GM23338 (cell line): Measurements from ENCODE around the gene VMO1. TPM values are rescaled to one million over a fixed set of nuclear protein-coding genes. Genes with fewer than 3 reads are reported as not detected.

ENCODE experiments used
- ATAC-seq: fragments of 200-7000 bp; cut with Tn5 transposase; 3 replicates; pipeline ENCODE4 v1.9.1; 2020
- DNase-seq: peaks from one replicate; pipeline ENCODE4 v3.0.0-alpha.2; 2015; ENCODE audit warnings: low spot score
- H2AFZ ChIP-seq: fragments of 200-600 bp; sonication (generic); 2 replicates; pipeline ENCODE4 v1.8.0; 2016; ENCODE audit warnings: antibody characterized with exemption, mild to moderate bottlenecking, moderate library complexity
- H3F3A ChIP-seq: fragments of 200-600 bp; sonication (generic); replicated peaks from 2 replicates; pipeline ENCODE4 v1.8.0; 2017; ENCODE audit warnings: antibody characterized with exemption, mixed run types, low read depth
- H3K27ac ChIP-seq: fragments of 200-600 bp; sonication (generic); 2 replicates; pipeline ENCODE4 v1.6.1; 2016; ENCODE audit warnings: low read depth
- H3K27me3 ChIP-seq: fragments of 200-600 bp; sonication (generic); 2 replicates; pipeline ENCODE4 v1.8.0; 2016; ENCODE audit warnings: mild to moderate bottlenecking, mixed run types, moderate library complexity; ENCODE audit not compliant: insufficient read depth
- H3K36me3 ChIP-seq: fragments of 200-600 bp; sonication (generic); 2 replicates; pipeline ENCODE4 v1.8.0; 2016; ENCODE audit warnings: mild to moderate bottlenecking; ENCODE audit not compliant: insufficient read depth
- H3K4me1 ChIP-seq: fragments of 200-600 bp; sonication (generic); 2 replicates; pipeline ENCODE4 v1.8.0; 2016; ENCODE audit warnings: mild to moderate bottlenecking, moderate library complexity; ENCODE audit not compliant: insufficient read depth
- H3K4me2 ChIP-seq: fragments of 200-600 bp; sonication (generic); 2 replicates; pipeline ENCODE4 v1.7.1; 2017; ENCODE audit warnings: mixed run types
- H3K4me3 ChIP-seq: fragments of 200-600 bp; sonication (generic); 2 replicates; pipeline ENCODE4 v1.6.1; 2016; ENCODE audit warnings: mixed run types
- H3K79me2 ChIP-seq: fragments of 200-600 bp; sonication (generic); replicated peaks from 2 replicates; pipeline ENCODE4 v1.8.0; 2017; ENCODE audit warnings: mild to moderate bottlenecking; ENCODE audit not compliant: insufficient read depth
- H3K9me2 ChIP-seq: fragments of 200-600 bp; sonication (generic); 2 replicates; pipeline ENCODE4 v1.8.0; 2017; ENCODE audit not compliant: insufficient read depth
- H4K20me1 ChIP-seq: fragments of 200-600 bp; sonication (generic); replicated peaks from 2 replicates; pipeline ENCODE4 v1.8.0; 2017; ENCODE audit warnings: mild to moderate bottlenecking; ENCODE audit not compliant: insufficient read depth
- H3K27ac Mint-ChIP-seq: 2 replicates; pipeline ENCODE4 v1.8.0; 2020; ENCODE audit warnings: inconsistent platforms, mild to moderate bottlenecking, moderate library complexity, mixed read lengths
- H3K27me3 Mint-ChIP-seq: 3 replicates; pipeline ENCODE4 v1.8.0; 2022; ENCODE audit warnings: low read depth, mild to moderate bottlenecking, moderate library complexity, mixed read lengths, inconsistent platforms; ENCODE audit not compliant: insufficient read depth, poor library complexity
- H3K36me3 Mint-ChIP-seq: 3 replicates; pipeline ENCODE4 v1.8.0; 2021; ENCODE audit warnings: low read depth, mild to moderate bottlenecking, inconsistent platforms, moderate library complexity, mixed read lengths
- H3K4me1 Mint-ChIP-seq: 3 replicates; pipeline ENCODE4 v1.8.0; 2020; ENCODE audit warnings: mild to moderate bottlenecking, inconsistent platforms, mixed read lengths
- H3K4me3 Mint-ChIP-seq: 3 replicates; pipeline ENCODE4 v1.8.0; 2021; ENCODE audit warnings: moderate library complexity, mild to moderate bottlenecking, inconsistent platforms, mixed read lengths
- H3K9me3 Mint-ChIP-seq: 3 replicates; pipeline ENCODE4 v1.8.0; 2020; ENCODE audit warnings: moderate library complexity, mild to moderate bottlenecking, inconsistent platforms, mixed read lengths
- CREB1 ChIP-seq: fragments of 250-450 bp; sonication (Bioruptor Pico); IDR thresholded peaks from 2 replicates; pipeline ENCODE4 v1.5.0; 2020; ENCODE audit warnings: low read depth, mild to moderate bottlenecking, moderate library complexity
- CTCF ChIP-seq, 2 experiments: fragments of 200-600 bp in 1 of 2; sonication (generic) in 1 of 2; conservative IDR thresholded peaks; 2 replicates each; pipeline versions ENCODE4 v1.5.1 to v1.6.1; 2016 to 2017; ENCODE audit warnings: antibody characterized with exemption in 2 of 2, low read depth in 2 of 2, mild to moderate bottlenecking in 2 of 2, moderate library complexity in 1 of 2
- ETS1 ChIP-seq: IDR thresholded peaks from 2 replicates; pipeline ENCODE4 v1.6.1; 2016; ENCODE audit warnings: antibody characterized with exemption
- EZH2 ChIP-seq: fragments of 200-600 bp; sonication (generic); IDR thresholded peaks from one replicate; pipeline ENCODE4 v1.8.0; 2017; ENCODE audit warnings: antibody characterized with exemption, mild to moderate bottlenecking, low read depth; ENCODE audit not compliant: unreplicated experiment
- EZH2phosphoT487 ChIP-seq: fragments of 200-600 bp; sonication (generic); IDR thresholded peaks from one replicate; pipeline ENCODE4 v1.8.1; 2018; ENCODE audit warnings: antibody characterized with exemption; ENCODE audit not compliant: unreplicated experiment
- JUNB ChIP-seq: IDR thresholded peaks from one replicate; pipeline ENCODE4 v1.6.1; 2016; ENCODE audit warnings: antibody characterized with exemption; ENCODE audit not compliant: unreplicated experiment
- NANOG ChIP-seq: IDR thresholded peaks from 2 replicates; pipeline ENCODE4 v1.6.1; 2016; ENCODE audit warnings: antibody characterized with exemption, borderline replicate concordance
- POLR2AphosphoS5 ChIP-seq: IDR thresholded peaks from 2 replicates; pipeline ENCODE4 v1.6.1; 2016; ENCODE audit warnings: antibody characterized with exemption, low read depth
- REST ChIP-seq: IDR thresholded peaks from one replicate; pipeline ENCODE4 v1.6.1; 2018; ENCODE audit warnings: antibody characterized with exemption; ENCODE audit not compliant: unreplicated experiment
- STAT1 ChIP-seq: IDR thresholded peaks from one replicate; pipeline ENCODE4 v1.6.1; 2016; ENCODE audit warnings: antibody characterized with exemption; ENCODE audit not compliant: unreplicated experiment
- ZNF114 ChIP-seq: fragments of 250-450 bp; sonication (Bioruptor Pico); IDR thresholded peaks from 2 replicates; pipeline ENCODE4 v1.5.0; 2020; ENCODE audit warnings: mild to moderate bottlenecking, moderate library complexity
- ZNF331 ChIP-seq: fragments of 250-450 bp; sonication (Bioruptor Pico); IDR thresholded peaks from 2 replicates; pipeline ENCODE4 v1.5.0; 2020; ENCODE audit warnings: low read depth, mild to moderate bottlenecking, moderate library complexity
- ZNF462 ChIP-seq: fragments of 250-450 bp; sonication (Bioruptor Pico); IDR thresholded peaks from 2 replicates; pipeline ENCODE4 v1.5.0; 2020; ENCODE audit warnings: mild to moderate bottlenecking, moderate library complexity
- polyA plus RNA-seq: library from polyadenylated mRNA; unstranded; fragments of >200 nt; fragmentation: Nextera tagmentation; extraction: Ambion mirVana; gene quantifications from 2 replicates; pipeline ENCODE4 v1.2.1, GENCODE V29; 2016
- total RNA-seq: library from RNA; depleted of rRNA; stranded (reverse); fragments of >200 nt; shearing (Covaris generic); gene quantifications from 2 replicates; pipeline ENCODE4 v1.2.3, GENCODE V29; 2014

The VMO1 gene
- total and polyA plus RNA-seq, 2 experiments from 2014 or later: 0.38 to 0.47 TPM

- H3K27me3 Mint-ChIP-seq: peaks cover 14% of the 10 kb centered on the region
- H3K9me2 ChIP-seq: no peaks in the 10 kb centered on the region
- peaks cover 10% of the 10 kb centered on the region for H3K27me3 ChIP-seq
- no peaks in the 10 kb centered on the region for H4K20me1 ChIP-seq
- TF ChIP-seq EZH2phosphoT487: no peak
- TF ChIP-seq CTCF (conservative IDR thresholded peaks at IDR 0.05; ENCODE audit: low read depth in 2 of 2): no peak
- TF ChIP-seq POLR2AphosphoS5: no peak
- no peak for TF ChIP-seq CREB1 (CRISPR knock-in tag)
- no peak for TF ChIP-seq ZNF331 (CRISPR knock-in tag)
- no peak for TF ChIP-seq EZH2
- no peak for TF ChIP-seq STAT1
- TF ChIP-seq ETS1: no peak
- no peak for TF ChIP-seq ZNF462 (CRISPR knock-in tag)
- TF ChIP-seq NANOG: no peak
- no peak for TF ChIP-seq ZNF114 (CRISPR knock-in tag)
- no peak for TF ChIP-seq REST
- TF ChIP-seq JUNB: no peak
- H2AFZ ChIP-seq: no peak overlapping the region
- peak; percentile 87 for ATAC-seq
- peaks cover 7% of the 10 kb centered on the region; the same call in 2 of the 3 replicates for H3K4me1 Mint-ChIP-seq
- DNase-seq: peak; percentile 78
- H3K4me2 ChIP-seq: peak overlapping the region; percentile 82
- peaks cover 4% of the 10 kb centered on the region for H3K4me1 ChIP-seq
- H3K4me3 ChIP-seq: peak overlapping the region; percentile 81
- peak overlapping the region; percentile 98 for H3K4me3 Mint-ChIP-seq
- H3K36me3 Mint-ChIP-seq: peaks cover 24% of the 10 kb centered on the region
- no peaks in the 10 kb centered on the region; the same call in 1 of the 2 replicates for H3F3A ChIP-seq
- H3K27ac ChIP-seq: peak overlapping the region; percentile 81
- peaks cover 13% of the 10 kb centered on the region; the same call in 1 of the 2 replicates for H3K36me3 ChIP-seq
- H3K9me3 Mint-ChIP-seq: peaks cover 2% of the 10 kb centered on the region; the same call in 1 of the 3 replicates
- peak overlapping the region; percentile 99 for H3K27ac Mint-ChIP-seq
- peaks cover 16% of the 10 kb centered on the region for H3K79me2 ChIP-seq
These were observed 10.4 kb upstream of the VMO1 start for GRCh38 chr17:4796552-4796920.
